ENCODE data around the gene URM1. TPM values are rescaled to one million over a fixed set of nuclear protein-coding genes. Genes with fewer than 3 reads are reported as not detected.

Gene URM1
- total RNA-seq, 1 experiment from 2014 or later: 46.6 TPM

DNA sequence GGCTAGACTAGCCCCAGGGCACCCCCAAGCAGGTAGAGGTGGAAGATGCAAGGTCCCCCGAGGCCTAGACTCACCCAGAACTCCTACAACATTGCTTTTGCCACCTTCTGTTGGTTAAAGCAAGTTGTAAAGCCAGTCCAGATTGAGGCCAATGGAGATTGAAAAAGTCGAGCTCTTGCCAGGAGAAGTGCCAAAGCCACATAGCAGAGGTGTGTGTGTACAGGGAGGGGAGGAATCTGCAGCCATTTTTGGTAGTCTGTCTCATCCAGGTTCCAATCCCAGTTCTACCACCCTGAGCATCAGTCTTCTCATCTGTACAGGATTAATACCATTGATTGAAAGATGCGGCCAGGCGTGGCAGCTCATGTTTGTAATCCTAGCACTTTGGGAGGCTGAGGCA lies 12.3 kb upstream of the URM1 start:
- no peaks in the 10 kb centered on the region for H3K9me3 ChIP-seq (ENCODE audit: control insufficient read depth, low read depth, low read length)
- H2AK5ac ChIP-seq (ENCODE audit: insufficient read length, low read length): no peak overlapping the region
- Mint-ChIP-seq H3K9me3 (peaks cover 0 to 6% of the 10 kb centered on the region in 2 experiments; a peak in 1 of 5 replicates), H3K27me3 (ENCODE audit: low read depth) (peaks cover 38% of the 10 kb centered on the region), H3K36me3 (ENCODE audit: insufficient read depth in 1 of 3, low read depth in 3 of 3) (peaks cover 4 to 10% (median 6%) of the 10 kb centered on the region in 3 experiments; a peak in 6 of 7 replicates), H3K27ac (no peak overlapping the region), H3K4me3 (no peak overlapping the region), H3K4me1 (peaks cover 5 to 13% of the 10 kb centered on the region in 2 experiments)
- DNase-seq: no peak
- H2BK12ac ChIP-seq (ENCODE audit: insufficient read length, low read depth, low read length): no peak overlapping the region
- H3K4ac ChIP-seq (ENCODE audit: low read depth, low read length): no peak overlapping the region
- no peaks in the 10 kb centered on the region for H3K79me2 ChIP-seq (ENCODE audit: insufficient read depth, low read length)
- no CpG with 5 or more reads among the region's 4 CpGs for WGBS (ENCODE audit: extremely low coverage, insufficient read length, low lambda C conversion rate)
- H3K23ac ChIP-seq (ENCODE audit: insufficient read length, low read depth, low read length): no peak overlapping the region
- H3K27ac ChIP-seq (ENCODE audit: insufficient read length, low read depth, low read length): no peak overlapping the region
- H4K91ac ChIP-seq (ENCODE audit: insufficient read length, low read depth, low read length): no peak overlapping the region
- H3K79me1 ChIP-seq (ENCODE audit: insufficient read depth, low read depth, low read length, poor library complexity, severe bottlenecking): no peaks in the 10 kb centered on the region
- no peak overlapping the region for H3K14ac ChIP-seq (ENCODE audit: insufficient read depth, low read length)
- no peak overlapping the region for H3K4me2 ChIP-seq (ENCODE audit: insufficient read depth, insufficient read length, low read length)
- H3K23me2 ChIP-seq (ENCODE audit: insufficient read length, low read depth, low read length, poor library complexity, severe bottlenecking): no peaks in the 10 kb centered on the region
- 0 out of 2 replicates have a peak, but pooled peaks cover under 1% of the 10 kb centered on the region for H3K4me1 ChIP-seq (ENCODE audit: insufficient read depth, low read length)
- no peak overlapping the region for H2BK120ac ChIP-seq (ENCODE audit: low read depth, low read length, poor library complexity, severe bottlenecking)
- no peak overlapping the region for H4K5ac ChIP-seq (ENCODE audit: insufficient read length, low read depth, low read length)
- no peak overlapping the region for H3K9ac ChIP-seq (ENCODE audit: extremely low read depth, insufficient read length, low read length)
- no peak overlapping the region for H3K56ac ChIP-seq (ENCODE audit: insufficient read length, low read depth, low read length)
- H3K27me3 ChIP-seq (ENCODE audit: insufficient read depth, low read length): peaks cover 12% of the 10 kb centered on the region; the same call in 1 of the 2 replicates
- no peak overlapping the region for H2BK20ac ChIP-seq (ENCODE audit: low read depth, low read length, poor library complexity, severe bottlenecking)
- H4K8ac ChIP-seq (replicated peaks; ENCODE audit: insufficient read length, low read depth, low read length): no peak overlapping the region
- H2BK5ac ChIP-seq (ENCODE audit: insufficient read length, low read length): no peak overlapping the region
- H2AFZ ChIP-seq (ENCODE audit: low read length): no peak overlapping the region
- TF ChIP-seq, protein P1, sequence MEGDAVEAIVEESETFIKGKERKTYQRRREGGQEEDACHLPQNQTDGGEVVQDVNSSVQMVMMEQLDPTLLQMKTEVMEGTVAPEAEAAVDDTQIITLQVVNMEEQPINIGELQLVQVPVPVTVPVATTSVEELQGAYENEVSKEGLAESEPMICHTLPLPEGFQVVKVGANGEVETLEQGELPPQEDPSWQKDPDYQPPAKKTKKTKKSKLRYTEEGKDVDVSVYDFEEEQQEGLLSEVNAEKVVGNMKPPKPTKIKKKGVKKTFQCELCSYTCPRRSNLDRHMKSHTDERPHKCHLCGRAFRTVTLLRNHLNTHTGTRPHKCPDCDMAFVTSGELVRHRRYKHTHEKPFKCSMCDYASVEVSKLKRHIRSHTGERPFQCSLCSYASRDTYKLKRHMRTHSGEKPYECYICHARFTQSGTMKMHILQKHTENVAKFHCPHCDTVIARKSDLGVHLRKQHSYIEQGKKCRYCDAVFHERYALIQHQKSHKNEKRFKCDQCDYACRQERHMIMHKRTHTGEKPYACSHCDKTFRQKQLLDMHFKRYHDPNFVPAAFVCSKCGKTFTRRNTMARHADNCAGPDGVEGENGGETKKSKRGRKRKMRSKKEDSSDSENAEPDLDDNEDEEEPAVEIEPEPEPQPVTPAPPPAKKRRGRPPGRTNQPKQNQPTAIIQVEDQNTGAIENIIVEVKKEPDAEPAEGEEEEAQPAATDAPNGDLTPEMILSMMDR (conservative IDR thresholded peaks at IDR 0.05): no peak
- H4K20me1 ChIP-seq (ENCODE audit: control insufficient read depth, insufficient read depth, insufficient read length): no peaks in the 10 kb centered on the region
- H2BK15ac ChIP-seq (ENCODE audit: low read depth, low read length): no peak overlapping the region
- no peak overlapping the region for H3K18ac ChIP-seq (ENCODE audit: insufficient read length, low read depth, low read length)
- no peak overlapping the region for H3T11ph ChIP-seq (ENCODE audit: low read length)

Measured in H9 (cell line).